H9 (cell line): ENCODE data around the gene KCNAB2. TPM values are rescaled to one million over a fixed set of nuclear protein-coding genes. Genes with fewer than 3 reads are reported as not detected.

Experiments used
- DNase-seq: peaks from one replicate; pipeline ENCODE4 v3.0.0-alpha.2; 2017
- H2AFZ ChIP-seq: one replicate; pipeline ENCODE4 v1.6.1; 2013; ENCODE audit warnings: mild to moderate bottlenecking, low read length, control low read depth, moderate library complexity
- H2AK5ac ChIP-seq: 2 replicates; pipeline ENCODE4 v1.6.1; 2013; ENCODE audit warnings: low read length, control low read depth, mixed read lengths; ENCODE audit not compliant: insufficient read length
- H2BK120ac ChIP-seq: one replicate; pipeline ENCODE4 v1.6.1; 2013; ENCODE audit warnings: low read depth, mild to moderate bottlenecking, low read length, control low read depth, inconsistent platforms; ENCODE audit not compliant: poor library complexity, severe bottlenecking
- H2BK12ac ChIP-seq: 2 replicates; pipeline ENCODE4 v1.6.1; 2013; ENCODE audit warnings: low read length, control low read depth, mixed read lengths, low read depth; ENCODE audit not compliant: insufficient read length
- H2BK15ac ChIP-seq: 2 replicates; pipeline ENCODE4 v1.6.1; 2013; ENCODE audit warnings: low read depth, low read length, control low read depth
- H2BK20ac ChIP-seq: one replicate; pipeline ENCODE4 v1.6.1; 2013; ENCODE audit warnings: low read depth, mild to moderate bottlenecking, low read length, control low read depth, inconsistent platforms; ENCODE audit not compliant: poor library complexity, severe bottlenecking
- H2BK5ac ChIP-seq: 2 replicates; pipeline ENCODE4 v1.6.1; 2013; ENCODE audit warnings: low read length, control low read depth, mixed read lengths; ENCODE audit not compliant: insufficient read length
- H3K14ac ChIP-seq: 2 replicates; pipeline ENCODE4 v1.6.1; 2013; ENCODE audit warnings: low read length, control low read depth; ENCODE audit not compliant: insufficient read depth
- H3K18ac ChIP-seq: 2 replicates; pipeline ENCODE4 v1.6.1; 2013; ENCODE audit warnings: low read depth, mild to moderate bottlenecking, mixed read lengths, low read length, control low read depth; ENCODE audit not compliant: insufficient read length
- H3K23ac ChIP-seq: 2 replicates; pipeline ENCODE4 v1.6.1; 2013; ENCODE audit warnings: low read length, control low read depth, mixed read lengths, low read depth; ENCODE audit not compliant: insufficient read length
- H3K23me2 ChIP-seq: 2 replicates; pipeline ENCODE4 v1.6.1; 2013; ENCODE audit warnings: low read depth, mild to moderate bottlenecking, mixed read lengths, low read length, control low read depth; ENCODE audit not compliant: insufficient read length, poor library complexity, severe bottlenecking
- H3K27ac ChIP-seq: 2 replicates; pipeline ENCODE4 v1.5.1; 2013; ENCODE audit warnings: low read length, control low read depth, mixed read lengths, low read depth; ENCODE audit not compliant: insufficient read length
- H3K27me3 ChIP-seq: 2 replicates; pipeline ENCODE4 v1.6.1; 2013; ENCODE audit warnings: low read length, control low read depth, inconsistent platforms; ENCODE audit not compliant: insufficient read depth
- H3K4ac ChIP-seq: 2 replicates; pipeline ENCODE4 v1.6.1; 2013; ENCODE audit warnings: low read depth, mild to moderate bottlenecking, control low read depth, inconsistent platforms, low read length, moderate library complexity
- H3K4me1 ChIP-seq: 2 replicates; pipeline ENCODE4 v1.6.1; 2013; ENCODE audit warnings: low read length, control low read depth, inconsistent platforms; ENCODE audit not compliant: insufficient read depth
- H3K4me2 ChIP-seq: 2 replicates; pipeline ENCODE4 v1.6.1; 2013; ENCODE audit warnings: low read length, control low read depth, mixed read lengths; ENCODE audit not compliant: insufficient read length, insufficient read depth
- H3K56ac ChIP-seq: 2 replicates; pipeline ENCODE4 v1.6.1; 2013; ENCODE audit warnings: low read depth, mild to moderate bottlenecking, mixed read lengths, low read length, control low read depth; ENCODE audit not compliant: insufficient read length
- H3K79me1 ChIP-seq: 2 replicates; pipeline ENCODE4 v1.6.1; 2013; ENCODE audit warnings: low read depth, mild to moderate bottlenecking, moderate library complexity, low read length, control low read depth, inconsistent platforms; ENCODE audit not compliant: insufficient read depth, poor library complexity, severe bottlenecking
- H3K79me2 ChIP-seq: 2 replicates; pipeline ENCODE4 v1.6.1; 2013; ENCODE audit warnings: low read length, control low read depth, inconsistent platforms; ENCODE audit not compliant: insufficient read depth
- H3K9ac ChIP-seq: 2 replicates; pipeline ENCODE4 v1.6.1; 2013; ENCODE audit warnings: low read length, control low read depth, mixed read lengths; ENCODE audit not compliant: insufficient read length; ENCODE audit errors: extremely low read depth
- H3K9me3 ChIP-seq: one replicate; pipeline ENCODE4 v1.6.1; 2013; ENCODE audit warnings: low read depth, low read length, inconsistent platforms; ENCODE audit not compliant: control insufficient read depth
- H3T11ph ChIP-seq: one replicate; pipeline ENCODE4 v1.6.1; 2013; ENCODE audit warnings: mild to moderate bottlenecking, low read length, control low read depth, inconsistent platforms
- H4K20me1 ChIP-seq: one replicate; pipeline ENCODE4 v1.6.1; 2013; ENCODE audit not compliant: control insufficient read depth, insufficient read length, insufficient read depth
- H4K5ac ChIP-seq: 2 replicates; pipeline ENCODE4 v1.6.1; 2013; ENCODE audit warnings: low read depth, mild to moderate bottlenecking, mixed read lengths, low read length, control low read depth; ENCODE audit not compliant: insufficient read length
- H4K8ac ChIP-seq: replicated peaks from 2 replicates; pipeline ENCODE4 v1.6.1; 2013; ENCODE audit warnings: low read length, control low read depth, mixed read lengths, low read depth; ENCODE audit not compliant: insufficient read length
- H4K91ac ChIP-seq: 2 replicates; pipeline ENCODE4 v1.6.1; 2013; ENCODE audit warnings: low read depth, mild to moderate bottlenecking, moderate library complexity, mixed read lengths, low read length, control low read depth; ENCODE audit not compliant: insufficient read length
- H3K27ac Mint-ChIP-seq, 3 experiments: 2 replicates in 2 of 3; 3 replicates in 1 of 3; pipeline ENCODE4 v1.8.0; 2020 to 2021; ENCODE audit warnings: mixed read lengths in 3 of 3, mild to moderate bottlenecking in 1 of 3, moderate library complexity in 1 of 3
- H3K27me3 Mint-ChIP-seq: 2 replicates; pipeline ENCODE4 v1.8.0; 2021; ENCODE audit warnings: low read depth, mild to moderate bottlenecking, moderate library complexity, mixed read lengths
- H3K36me3 Mint-ChIP-seq, 3 experiments: 2 replicates in 2 of 3; 3 replicates in 1 of 3; pipeline ENCODE4 v1.8.0; 2020 to 2021; ENCODE audit warnings: low read depth in 3 of 3, mixed read lengths in 3 of 3; ENCODE audit not compliant: insufficient read depth in 1 of 3
- H3K4me1 Mint-ChIP-seq, 2 experiments: 2 replicates each; pipeline ENCODE4 v1.8.0; 2020; ENCODE audit warnings: mixed read lengths in 2 of 2
- H3K4me3 Mint-ChIP-seq, 2 experiments: 2 replicates in 1 of 2; 3 replicates in 1 of 2; pipeline ENCODE4 v1.8.0; 2020 to 2021; ENCODE audit warnings: mild to moderate bottlenecking in 2 of 2, mixed read lengths in 2 of 2, moderate library complexity in 1 of 2
- H3K9me3 Mint-ChIP-seq, 2 experiments: 2 replicates in 1 of 2; 3 replicates in 1 of 2; pipeline ENCODE4 v1.8.0; 2020; ENCODE audit warnings: mild to moderate bottlenecking in 2 of 2, mixed read lengths in 2 of 2, moderate library complexity in 1 of 2
- CTCF ChIP-seq: fragments of 200-600 bp; sonication (generic); conservative IDR thresholded peaks from 3 replicates; pipeline ENCODE4 v1.8.0; 2021; ENCODE audit warnings: antibody characterized with exemption, mild to moderate bottlenecking
- WGBS: extraction: QIAGEN DNeasy Blood & Tissue Kit; methylation state at CpG from one replicate; pipeline ENCODE4 v1.1.7; 2013; ENCODE audit warnings: missing lambda C conversion rate, low lambda C conversion rate, mixed read lengths; ENCODE audit not compliant: insufficient read length; ENCODE audit errors: extremely low coverage; 5-methylcytosine and 5-hydroxymethylcytosine counted together
- total RNA-seq: library from RNA; stranded (reverse); gene quantifications from 2 replicates; pipeline ENCODE4 v1.2.1, GENCODE V29; 2021

The KCNAB2 gene
- total RNA-seq, 1 experiment from 2014 or later = 8.3 TPM

GRCh38 chr1:5996641-5997270, 48.9 kb upstream of the KCNAB2 start:
- WGBS = no CpG with 5 or more reads among the region's 16 CpGs
- Histone ChIP-seq H3K23ac (no peak overlapping the region), H2AK5ac (no peak overlapping the region), H2BK12ac (no peak overlapping the region), H3K4ac (no peak overlapping the region), H3K79me1 (no peaks in the 10 kb centered on the region), H4K91ac (no peak overlapping the region), H2BK20ac (no peak overlapping the region), H3K4me2 (no peak overlapping the region), H3K56ac (no peak overlapping the region), H3K9ac (no peak overlapping the region), H4K5ac (no peak overlapping the region), H3K18ac (no peak overlapping the region), H3K27ac (no peak overlapping the region), H2AFZ (no peak overlapping the region), H3K79me2 (no peaks in the 10 kb centered on the region), H3T11ph (no peak overlapping the region), H4K20me1 (no peaks in the 10 kb centered on the region), H2BK120ac (no peak overlapping the region), H4K8ac (no peak overlapping the region), H3K9me3 (no peaks in the 10 kb centered on the region), H3K14ac (no peak overlapping the region; the same call in 1 of the 2 replicates), H3K23me2 (peaks cover 9% of the 10 kb centered on the region), H2BK5ac (no peak overlapping the region), H3K4me1 (no peaks in the 10 kb centered on the region), H3K27me3 (no peaks in the 10 kb centered on the region; the same call in 1 of the 2 replicates), H2BK15ac (no peak overlapping the region)
- Mint-ChIP-seq H3K4me1 (peaks cover 20 to 26% of the 10 kb centered on the region in 2 experiments), H3K4me3 (no peak overlapping the region), H3K27me3 (peaks cover 44% of the 10 kb centered on the region), H3K27ac (no peak overlapping the region), H3K36me3 (no peaks in the 10 kb centered on the region), H3K9me3 (no peaks in the 10 kb centered on the region)
- DNase-seq = no peak
- no peak for TF ChIP-seq CTCF
